Breast epithelium (tissue), 3 donors: Measurements from ENCODE around the gene SMAD7.

Experiments used
- POLR2A ChIP-seq: fragments of 450-650 bp; IDR thresholded peaks from one replicate; pipeline ENCODE4 v1.6.1; 2016; ENCODE audit warnings: antibody characterized with exemption, mild to moderate bottlenecking, moderate library complexity
- TF ChIP-seq, protein P1 (sequence below), 3 donors: fragments of 450-650 bp; IDR thresholded peaks; one replicate each; pipeline ENCODE4 v1.5.1; 2016 to 2017; ENCODE audit warnings: antibody characterized with exemption in 3 of 3, mild to moderate bottlenecking in 3 of 3, moderate library complexity in 3 of 3

DNA sequence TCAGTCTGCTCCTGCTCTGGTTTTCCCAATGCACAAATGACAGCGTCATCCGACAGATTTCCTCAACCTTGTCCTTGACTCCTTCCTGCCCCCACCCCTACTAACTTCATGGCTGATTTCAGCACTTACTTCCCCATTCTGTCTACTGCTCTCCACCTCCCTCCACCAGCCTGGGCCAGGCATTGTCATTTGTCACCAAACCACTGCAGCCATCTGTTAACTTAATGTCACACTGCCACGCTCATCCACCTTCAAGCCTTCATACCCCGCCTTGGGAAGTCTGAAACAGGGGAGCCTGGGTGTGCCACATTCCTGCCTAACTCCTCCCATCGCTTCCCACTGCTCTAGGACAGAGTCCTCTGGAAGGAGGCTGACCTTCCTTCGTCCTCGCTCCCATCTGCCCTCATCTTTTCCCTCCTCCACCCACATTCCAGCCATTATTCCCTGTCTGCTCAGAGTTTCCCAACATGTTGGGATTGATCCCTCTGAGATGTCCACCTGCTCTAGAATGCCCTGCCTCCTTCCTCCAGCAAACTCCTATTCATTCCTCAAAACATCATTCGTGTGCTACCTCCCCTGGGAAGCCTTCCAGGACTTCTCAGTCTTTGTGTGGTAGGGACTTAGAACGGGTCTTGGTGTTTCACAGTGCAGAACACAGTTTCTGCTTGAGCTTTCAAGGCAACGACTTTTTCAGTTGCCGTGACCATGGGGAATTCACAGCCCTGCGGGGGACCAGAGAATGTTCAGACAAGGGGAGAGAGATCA, 42.2 kb upstream of the SMAD7 start:
- TF ChIP-seq, protein P1, sequence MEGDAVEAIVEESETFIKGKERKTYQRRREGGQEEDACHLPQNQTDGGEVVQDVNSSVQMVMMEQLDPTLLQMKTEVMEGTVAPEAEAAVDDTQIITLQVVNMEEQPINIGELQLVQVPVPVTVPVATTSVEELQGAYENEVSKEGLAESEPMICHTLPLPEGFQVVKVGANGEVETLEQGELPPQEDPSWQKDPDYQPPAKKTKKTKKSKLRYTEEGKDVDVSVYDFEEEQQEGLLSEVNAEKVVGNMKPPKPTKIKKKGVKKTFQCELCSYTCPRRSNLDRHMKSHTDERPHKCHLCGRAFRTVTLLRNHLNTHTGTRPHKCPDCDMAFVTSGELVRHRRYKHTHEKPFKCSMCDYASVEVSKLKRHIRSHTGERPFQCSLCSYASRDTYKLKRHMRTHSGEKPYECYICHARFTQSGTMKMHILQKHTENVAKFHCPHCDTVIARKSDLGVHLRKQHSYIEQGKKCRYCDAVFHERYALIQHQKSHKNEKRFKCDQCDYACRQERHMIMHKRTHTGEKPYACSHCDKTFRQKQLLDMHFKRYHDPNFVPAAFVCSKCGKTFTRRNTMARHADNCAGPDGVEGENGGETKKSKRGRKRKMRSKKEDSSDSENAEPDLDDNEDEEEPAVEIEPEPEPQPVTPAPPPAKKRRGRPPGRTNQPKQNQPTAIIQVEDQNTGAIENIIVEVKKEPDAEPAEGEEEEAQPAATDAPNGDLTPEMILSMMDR (IDR thresholded peaks at IDR 0.05) = no peak
- TF ChIP-seq POLR2A = no peak
